SK-N-SH treated with all-trans-retinoic acid at 6 μM for 48 hours (cell line): ENCODE measurements around the gene TMEM130.

ENCODE experiments used
- ARNTL ChIP-seq: fragments of 450-650 bp; formaldehyde crosslinking; IDR thresholded peaks from 2 replicates; pipeline ENCODE4 v1.5.0; 2020; ENCODE audit warnings: low read depth, mild to moderate bottlenecking, moderate library complexity, borderline replicate concordance
- CSDC2 ChIP-seq: fragments of 250-450 bp; sonication (Bioruptor Pico); IDR thresholded peaks from 2 replicates; pipeline ENCODE4 v1.5.0; 2020; ENCODE audit warnings: mild to moderate bottlenecking, moderate library complexity
- ESRRG ChIP-seq: fragments of 250-450 bp; sonication (Bioruptor Pico); IDR thresholded peaks from 2 replicates; pipeline ENCODE4 v1.6.1; 2021; ENCODE audit warnings: mild to moderate bottlenecking
- ISL1 ChIP-seq: fragments of 250-450 bp; sonication (Bioruptor Pico); IDR thresholded peaks from 2 replicates; pipeline ENCODE4 v2.1.2; 2022; ENCODE audit warnings: mild to moderate bottlenecking, moderate library complexity
- RARB ChIP-seq: fragments of 250-450 bp; sonication (Bioruptor Pico); IDR thresholded peaks from 2 replicates; pipeline ENCODE4 v1.8.0; 2021; ENCODE audit warnings: mild to moderate bottlenecking, moderate library complexity
- ZC3H10 ChIP-seq: fragments of 250-450 bp; sonication (Bioruptor Pico); IDR thresholded peaks from 2 replicates; pipeline ENCODE4 v1.5.1; 2021; ENCODE audit warnings: mild to moderate bottlenecking, moderate library complexity
- ZFP30 ChIP-seq: fragments of 450-650 bp; formaldehyde crosslinking; IDR thresholded peaks from 2 replicates; pipeline ENCODE4 v1.5.0; 2022; ENCODE audit warnings: mild to moderate bottlenecking, moderate library complexity
- ZNF8 ChIP-seq: fragments of 450-650 bp; formaldehyde crosslinking; IDR thresholded peaks from 2 replicates; pipeline ENCODE4 v1.5.0; 2020; ENCODE audit warnings: mild to moderate bottlenecking, moderate library complexity
- TF ChIP-seq, protein P1 (sequence below): fragments of 250-450 bp; sonication (Bioruptor Pico); IDR thresholded peaks from 2 replicates; pipeline ENCODE4 v1.5.0; 2020; ENCODE audit warnings: mild to moderate bottlenecking, moderate library complexity
- TF ChIP-seq, protein P2 (sequence below): fragments of 250-450 bp; sonication (Bioruptor Pico); IDR thresholded peaks from 2 replicates; pipeline ENCODE4 v1.8.0; 2020; ENCODE audit warnings: mild to moderate bottlenecking, moderate library complexity, borderline replicate concordance
- TF ChIP-seq, protein P3 (sequence below): fragments of 250-450 bp; sonication (Bioruptor Pico); IDR thresholded peaks from 2 replicates; pipeline ENCODE4 v1.5.1; 2020; ENCODE audit warnings: low read depth, mild to moderate bottlenecking, moderate library complexity

DNA sequence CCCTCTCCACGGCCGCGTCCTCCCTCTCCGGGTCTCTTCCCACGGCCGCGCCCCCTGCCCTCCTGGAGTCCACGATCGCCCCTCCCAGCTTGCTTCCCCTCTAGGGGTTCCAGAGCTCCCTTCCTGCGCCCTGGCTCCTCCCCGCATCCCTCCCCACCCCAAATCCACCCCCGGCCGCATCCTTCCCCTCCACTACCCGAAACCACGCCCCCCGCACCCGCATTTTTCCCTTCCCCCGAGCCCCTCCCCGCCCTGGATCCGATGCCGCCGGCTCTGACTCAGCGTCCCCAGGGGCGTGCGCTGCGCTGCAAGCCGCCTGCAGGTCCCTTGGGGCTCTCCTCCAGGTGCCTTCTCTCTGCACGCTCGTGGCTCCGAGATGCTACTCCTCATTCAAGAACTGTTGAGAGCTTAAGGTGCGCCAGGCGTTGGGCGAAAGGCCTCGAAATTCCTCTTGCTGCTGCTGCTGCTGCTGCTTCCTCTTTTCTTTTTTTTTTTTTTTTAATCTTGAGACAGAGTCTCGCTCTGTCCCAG lies 372 bp upstream of the TMEM130 start:
- no peak for TF ChIP-seq CSDC2
- TF ChIP-seq RARB = no peak
- TF ChIP-seq ZFP30 (CRISPR knock-in tag) = no peak
- TF ChIP-seq, protein P1, sequence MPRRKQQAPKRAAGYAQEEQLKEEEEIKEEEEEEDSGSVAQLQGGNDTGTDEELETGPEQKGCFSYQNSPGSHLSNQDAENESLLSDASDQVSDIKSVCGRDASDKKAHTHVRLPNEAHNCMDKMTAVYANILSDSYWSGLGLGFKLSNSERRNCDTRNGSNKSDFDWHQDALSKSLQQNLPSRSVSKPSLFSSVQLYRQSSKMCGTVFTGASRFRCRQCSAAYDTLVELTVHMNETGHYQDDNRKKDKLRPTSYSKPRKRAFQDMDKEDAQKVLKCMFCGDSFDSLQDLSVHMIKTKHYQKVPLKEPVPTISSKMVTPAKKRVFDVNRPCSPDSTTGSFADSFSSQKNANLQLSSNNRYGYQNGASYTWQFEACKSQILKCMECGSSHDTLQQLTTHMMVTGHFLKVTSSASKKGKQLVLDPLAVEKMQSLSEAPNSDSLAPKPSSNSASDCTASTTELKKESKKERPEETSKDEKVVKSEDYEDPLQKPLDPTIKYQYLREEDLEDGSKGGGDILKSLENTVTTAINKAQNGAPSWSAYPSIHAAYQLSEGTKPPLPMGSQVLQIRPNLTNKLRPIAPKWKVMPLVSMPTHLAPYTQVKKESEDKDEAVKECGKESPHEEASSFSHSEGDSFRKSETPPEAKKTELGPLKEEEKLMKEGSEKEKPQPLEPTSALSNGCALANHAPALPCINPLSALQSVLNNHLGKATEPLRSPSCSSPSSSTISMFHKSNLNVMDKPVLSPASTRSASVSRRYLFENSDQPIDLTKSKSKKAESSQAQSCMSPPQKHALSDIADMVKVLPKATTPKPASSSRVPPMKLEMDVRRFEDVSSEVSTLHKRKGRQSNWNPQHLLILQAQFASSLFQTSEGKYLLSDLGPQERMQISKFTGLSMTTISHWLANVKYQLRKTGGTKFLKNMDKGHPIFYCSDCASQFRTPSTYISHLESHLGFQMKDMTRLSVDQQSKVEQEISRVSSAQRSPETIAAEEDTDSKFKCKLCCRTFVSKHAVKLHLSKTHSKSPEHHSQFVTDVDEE (CRISPR knock-in tag) = no peak
- TF ChIP-seq, protein P2, sequence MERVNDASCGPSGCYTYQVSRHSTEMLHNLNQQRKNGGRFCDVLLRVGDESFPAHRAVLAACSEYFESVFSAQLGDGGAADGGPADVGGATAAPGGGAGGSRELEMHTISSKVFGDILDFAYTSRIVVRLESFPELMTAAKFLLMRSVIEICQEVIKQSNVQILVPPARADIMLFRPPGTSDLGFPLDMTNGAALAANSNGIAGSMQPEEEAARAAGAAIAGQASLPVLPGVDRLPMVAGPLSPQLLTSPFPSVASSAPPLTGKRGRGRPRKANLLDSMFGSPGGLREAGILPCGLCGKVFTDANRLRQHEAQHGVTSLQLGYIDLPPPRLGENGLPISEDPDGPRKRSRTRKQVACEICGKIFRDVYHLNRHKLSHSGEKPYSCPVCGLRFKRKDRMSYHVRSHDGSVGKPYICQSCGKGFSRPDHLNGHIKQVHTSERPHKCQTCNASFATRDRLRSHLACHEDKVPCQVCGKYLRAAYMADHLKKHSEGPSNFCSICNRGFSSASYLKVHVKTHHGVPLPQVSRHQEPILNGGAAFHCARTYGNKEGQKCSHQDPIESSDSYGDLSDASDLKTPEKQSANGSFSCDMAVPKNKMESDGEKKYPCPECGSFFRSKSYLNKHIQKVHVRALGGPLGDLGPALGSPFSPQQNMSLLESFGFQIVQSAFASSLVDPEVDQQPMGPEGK (CRISPR knock-in tag) = no peak
- TF ChIP-seq, protein P3, sequence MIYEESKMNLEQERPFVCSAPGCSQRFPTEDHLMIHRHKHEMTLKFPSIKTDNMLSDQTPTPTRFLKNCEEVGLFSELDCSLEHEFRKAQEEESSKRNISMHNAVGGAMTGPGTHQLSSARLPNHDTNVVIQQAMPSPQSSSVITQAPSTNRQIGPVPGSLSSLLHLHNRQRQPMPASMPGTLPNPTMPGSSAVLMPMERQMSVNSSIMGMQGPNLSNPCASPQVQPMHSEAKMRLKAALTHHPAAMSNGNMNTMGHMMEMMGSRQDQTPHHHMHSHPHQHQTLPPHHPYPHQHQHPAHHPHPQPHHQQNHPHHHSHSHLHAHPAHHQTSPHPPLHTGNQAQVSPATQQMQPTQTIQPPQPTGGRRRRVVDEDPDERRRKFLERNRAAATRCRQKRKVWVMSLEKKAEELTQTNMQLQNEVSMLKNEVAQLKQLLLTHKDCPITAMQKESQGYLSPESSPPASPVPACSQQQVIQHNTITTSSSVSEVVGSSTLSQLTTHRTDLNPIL = no peak
- TF ChIP-seq ZC3H10 = no peak
- no peak for TF ChIP-seq ESRRG (CRISPR knock-in tag)
- TF ChIP-seq ARNTL (CRISPR knock-in tag) = no peak
- TF ChIP-seq ISL1 (CRISPR knock-in tag) = no peak
- TF ChIP-seq ZNF8 (CRISPR knock-in tag) = no peak
